DOHH2 (cell line): ENCODE measurements around the gene RTP3.

Source experiments
- H3F3A ChIP-seq: fragments of 200-600 bp; sonication (generic), shearing (Covaris generic); 2 replicates; pipeline ENCODE4 v1.6.0; 2016; ENCODE audit warnings: antibody characterized with exemption, mild to moderate bottlenecking; ENCODE audit not compliant: control insufficient read depth, insufficient read depth
- H3K27ac ChIP-seq: fragments of 200-600 bp; sonication (generic); 2 replicates; pipeline ENCODE4 v1.5.1; 2014; ENCODE audit warnings: low read depth, mild to moderate bottlenecking, low read length, moderate library complexity
- H3K27me3 ChIP-seq: fragments of 200-600 bp; sonication (generic); 2 replicates; pipeline ENCODE4 v1.6.1; 2014; ENCODE audit warnings: mild to moderate bottlenecking, low read length, mixed read lengths; ENCODE audit not compliant: control insufficient read depth
- H3K36me3 ChIP-seq: fragments of 200-600 bp; sonication (generic); 2 replicates; pipeline ENCODE4 v1.6.1; 2014; ENCODE audit warnings: mild to moderate bottlenecking, low read length, moderate library complexity, mixed read lengths; ENCODE audit not compliant: control insufficient read depth
- H3K4me1 ChIP-seq: fragments of 200-600 bp; sonication (generic); 2 replicates; pipeline ENCODE4 v1.6.1; 2014; ENCODE audit warnings: mild to moderate bottlenecking, low read length, mixed read lengths; ENCODE audit not compliant: control insufficient read depth
- H3K4me2 ChIP-seq: fragments of 200-600 bp; sonication (generic); 2 replicates; pipeline ENCODE4 v1.6.0; 2014; ENCODE audit warnings: mild to moderate bottlenecking, low read length, moderate library complexity
- H3K4me3 ChIP-seq: fragments of 200-600 bp; sonication (generic); 2 replicates; pipeline ENCODE4 v1.5.1; 2014; ENCODE audit warnings: mild to moderate bottlenecking, low read length, mixed read lengths
- H3K79me2 ChIP-seq: fragments of 200-600 bp; sonication (generic); 2 replicates; pipeline ENCODE4 v1.6.1; 2014; ENCODE audit warnings: mild to moderate bottlenecking, low read length, mixed read lengths; ENCODE audit not compliant: control insufficient read depth
- H3K9me2 ChIP-seq: fragments of 200-600 bp; sonication (generic); replicated peaks from 2 replicates; pipeline ENCODE4 v1.6.1; 2014; ENCODE audit warnings: mild to moderate bottlenecking, low read length, mixed read lengths; ENCODE audit not compliant: control insufficient read depth
- H3K9me3 ChIP-seq: fragments of 200-600 bp; sonication (generic); 2 replicates; pipeline ENCODE4 v1.6.1; 2014; ENCODE audit warnings: antibody characterized with exemption, low read length, mixed read lengths; ENCODE audit not compliant: control insufficient read depth, insufficient read depth
- H4K20me1 ChIP-seq: fragments of 200-600 bp; sonication (generic); 2 replicates; pipeline ENCODE4 v1.6.0; 2014; ENCODE audit warnings: low read depth, mild to moderate bottlenecking, antibody characterized with exemption, low read length, moderate library complexity; ENCODE audit not compliant: control insufficient read depth, insufficient read depth
- CTCF ChIP-seq: fragments of 200-600 bp; sonication (generic); IDR thresholded peaks from one replicate; pipeline ENCODE4 v1.5.1; 2014; ENCODE audit warnings: antibody characterized with exemption, mild to moderate bottlenecking, low read depth, low read length; ENCODE audit not compliant: poor library complexity, severe bottlenecking
- EZH2phosphoT487 ChIP-seq: fragments of 200-600 bp; sonication (generic); IDR thresholded peaks from 2 replicates; pipeline ENCODE4 v1.6.1; 2017; ENCODE audit warnings: borderline replicate concordance, mild to moderate bottlenecking, antibody characterized with exemption, low read length, moderate library complexity, mixed read lengths

RTP3 gene

GRCh38 chr3:46485779-46486175 lies 12.0 kb upstream of the RTP3 start:
- Histone ChIP-seq H4K20me1 (no peaks in the 10 kb centered on the region), H3K4me2 (no peak overlapping the region), H3K9me2 (no peaks in the 10 kb centered on the region), H3K9me3 (no peaks in the 10 kb centered on the region), H3F3A (no peaks in the 10 kb centered on the region), H3K36me3 (no peaks in the 10 kb centered on the region), H3K79me2 (no peaks in the 10 kb centered on the region), H3K4me1 (peaks cover 16% of the 10 kb centered on the region), H3K4me3 (no peak overlapping the region), H3K27ac (no peak overlapping the region), H3K27me3 (peaks cover 12% of the 10 kb centered on the region; the same call in 1 of the 2 replicates)
- TF ChIP-seq CTCF (no peak), EZH2phosphoT487 (no peak)

GRCh38 chr3:46488735-46489361 lies 8.9 kb upstream of the RTP3 start:
- H4K20me1 ChIP-seq = no peaks in the 10 kb centered on the region
- peaks cover 42% of the 10 kb centered on the region for H3K4me1 ChIP-seq
- H3F3A ChIP-seq = no peaks in the 10 kb centered on the region
- no peaks in the 10 kb centered on the region for H3K9me3 ChIP-seq
- no peaks in the 10 kb centered on the region for H3K9me2 ChIP-seq
- H3K4me3 ChIP-seq = peak overlapping the region; percentile 43
- H3K27me3 ChIP-seq = 0 out of 2 replicates have a peak, but pooled peaks cover 6% of the 10 kb centered on the region
- H3K4me2 ChIP-seq = peak overlapping the region; percentile 57
- no peak for TF ChIP-seq EZH2phosphoT487
- peak; percentile 100 for TF ChIP-seq CTCF
- H3K36me3 ChIP-seq = no peaks in the 10 kb centered on the region
- H3K79me2 ChIP-seq = no peaks in the 10 kb centered on the region
- H3K27ac ChIP-seq = peak overlapping the region; percentile 41

- peaks cover 42% of the 10 kb centered on the region for H3K4me1 ChIP-seq
- H3K27me3 ChIP-seq = 0 out of 2 replicates have a peak, but pooled peaks cover 6% of the 10 kb centered on the region
- H3K4me3 ChIP-seq = peak overlapping the region; percentile 43
- H3K27ac ChIP-seq = peak overlapping the region; percentile 41
- H3K79me2 ChIP-seq = no peaks in the 10 kb centered on the region
- no peaks in the 10 kb centered on the region for H3K36me3 ChIP-seq
- TF ChIP-seq EZH2phosphoT487 = no peak
- TF ChIP-seq CTCF = no peak
- H3F3A ChIP-seq = no peaks in the 10 kb centered on the region
- peak overlapping the region; percentile 57 for H3K4me2 ChIP-seq
- no peaks in the 10 kb centered on the region for H3K9me2 ChIP-seq
- H4K20me1 ChIP-seq = no peaks in the 10 kb centered on the region
- no peaks in the 10 kb centered on the region for H3K9me3 ChIP-seq
These were observed 8.4 kb upstream of the RTP3 start for GRCh38 chr3:46489381-46489780.
